Activated CD4-positive, alpha-beta T cell treated with anti-CD3 and anti-CD28 coated beads for 48 hours (primary cell): ENCODE results near the gene ACOT7.
A peak's percentile ranks its signal among the peaks of the same experiment; 100 is the strongest.

ENCODE experiments used
- DNase-seq: peaks from one replicate; pipeline ENCODE4 v3.0.0-alpha.2; 2020

ACOT7 gene

DNA sequence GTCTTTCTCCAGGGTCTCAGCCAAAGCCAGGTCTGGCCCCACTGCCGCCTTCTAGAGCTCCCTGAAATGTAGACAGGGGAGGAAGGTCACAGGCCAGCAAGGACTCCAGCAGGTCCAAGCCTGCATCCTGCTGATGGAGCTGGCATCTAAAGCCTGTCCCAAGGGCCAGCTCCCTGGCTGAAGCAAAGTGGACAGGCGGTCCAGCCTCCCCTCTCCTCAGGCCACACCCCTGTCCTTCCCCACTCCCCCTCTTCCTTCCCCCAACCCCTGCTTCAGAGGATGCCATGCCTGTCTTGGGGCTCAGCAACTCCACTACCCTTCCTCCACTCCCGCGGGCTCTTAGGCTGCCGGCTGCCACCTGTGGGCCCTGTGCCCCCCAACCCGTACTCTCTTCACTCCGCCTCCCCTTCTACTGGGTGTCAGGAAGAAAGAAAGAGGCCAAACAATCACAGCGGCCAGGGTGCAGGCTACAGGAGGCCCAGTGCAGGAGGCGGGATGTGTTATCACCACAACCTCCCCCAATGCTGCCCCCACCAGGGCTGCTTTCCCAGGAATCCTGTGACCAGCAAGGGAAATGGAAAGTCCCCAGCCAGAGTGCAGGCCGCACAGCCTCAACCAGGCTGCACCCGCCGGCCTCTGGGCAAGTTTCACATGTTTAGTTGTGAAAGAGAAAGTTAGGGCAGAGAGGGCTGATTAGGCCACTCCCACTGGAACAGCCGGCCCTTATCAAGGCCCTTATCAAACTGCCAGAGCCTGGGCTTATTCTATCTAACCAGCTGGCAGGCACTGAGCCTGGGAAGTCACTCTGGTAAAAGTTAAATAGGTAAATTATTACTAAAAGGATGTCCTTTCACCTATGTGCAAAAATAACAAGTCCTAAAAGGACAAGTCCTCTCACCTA lies 34.1 kb downstream of the ACOT7 start:
- peak; percentile 66 for DNase-seq

GRCh38 chr1:6358757-6359201 lies 34.8 kb downstream of the ACOT7 start:
- DNase-seq = peak; percentile 50

DNA sequence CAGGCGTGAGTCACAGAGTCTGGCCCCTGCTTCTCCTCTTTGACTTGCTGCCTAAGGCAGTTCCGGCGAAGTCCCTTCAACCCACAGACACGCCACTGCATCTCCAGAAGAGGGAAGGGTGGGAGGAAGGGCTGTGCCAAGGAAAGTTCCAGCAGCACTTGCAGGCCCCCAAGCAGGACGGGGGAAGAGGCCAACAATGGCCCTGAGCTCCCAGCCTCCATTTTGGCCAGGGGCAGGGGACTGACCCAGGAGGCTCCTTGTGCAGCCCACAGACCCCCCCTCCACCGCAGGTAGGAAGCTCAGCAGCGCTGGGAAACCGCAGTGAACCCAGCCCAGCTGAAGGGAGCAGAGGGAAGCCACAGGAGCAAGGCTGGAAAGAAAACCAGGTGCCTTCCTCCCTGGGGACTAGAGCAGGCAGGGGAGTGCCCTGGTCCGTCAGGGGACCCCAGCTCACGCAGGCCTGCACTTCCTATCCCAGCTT lies 35.4 kb downstream of the ACOT7 start:
- peak; percentile 32 for DNase-seq

DNA sequence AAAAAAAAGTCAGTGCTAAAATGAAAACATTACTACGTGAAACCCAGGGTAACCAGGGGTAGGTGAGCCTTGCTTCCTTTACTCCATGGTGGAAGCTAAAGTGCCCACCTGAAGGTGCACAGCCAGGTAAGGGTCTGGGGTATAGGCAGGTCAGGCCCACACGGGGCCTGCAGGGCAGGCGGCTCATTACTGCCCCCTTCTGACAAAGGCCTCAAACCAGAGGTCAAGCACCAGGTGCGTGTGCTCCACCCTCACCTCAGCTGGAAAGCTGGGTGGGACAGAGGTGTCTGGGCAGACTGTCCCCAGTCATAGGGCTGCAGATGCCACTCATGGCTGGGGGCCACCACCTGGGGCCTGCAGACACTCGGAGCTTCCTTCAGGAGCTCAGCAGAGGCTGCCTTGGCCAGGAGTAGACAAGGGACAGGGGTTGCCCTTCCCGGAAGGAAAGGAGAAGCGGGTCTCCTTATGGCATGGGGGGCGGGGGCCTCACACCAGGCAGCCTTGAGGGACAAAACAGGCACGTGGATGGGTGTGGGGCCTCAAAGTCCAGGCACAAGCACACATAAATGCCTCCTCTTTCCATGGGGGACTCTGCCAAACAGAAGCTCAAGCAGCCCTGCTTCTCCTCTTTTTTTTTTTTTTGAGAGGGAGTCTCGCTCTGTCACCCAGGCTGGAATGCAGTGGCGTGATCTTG lies 36.2 kb downstream of the ACOT7 start:
- DNase-seq = no peak

DNA sequence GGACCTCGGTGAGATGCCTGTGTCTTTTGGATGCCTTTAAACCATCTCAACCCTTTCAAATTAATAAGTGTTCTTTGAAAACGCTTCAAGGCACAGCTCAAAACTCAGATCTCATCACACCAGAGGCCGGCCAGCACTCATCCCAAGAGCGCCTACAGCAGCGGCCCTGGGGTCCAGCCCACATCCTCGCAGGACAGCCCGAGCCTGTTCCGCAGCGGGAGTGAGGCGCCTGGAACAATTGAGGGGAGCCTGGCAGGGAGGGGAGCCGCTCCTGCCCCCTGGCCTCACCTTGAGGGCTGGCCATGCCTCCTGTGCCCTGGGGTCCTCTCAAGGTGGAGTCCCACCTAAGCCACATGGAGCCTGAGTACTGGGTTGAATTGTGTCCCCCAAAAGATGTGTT lies 37.9 kb downstream of the ACOT7 start:
- DNase-seq = no peak

GRCh38 chr1:6354659-6355317 lies 38.8 kb downstream of the ACOT7 start:
- DNase-seq = no peak

- no peak for DNase-seq
Observed at GRCh38 chr1:6353955-6354658, 39.5 kb downstream of the ACOT7 start.

- DNase-seq = no peak
Observed at GRCh38 chr1:6353619-6353954, 40.0 kb downstream of the ACOT7 start.

GRCh38 chr1:6352138-6352563 lies 41.4 kb downstream of the ACOT7 start:
- no peak for DNase-seq

- no peak for DNase-seq
Observed at GRCh38 chr1:6351480-6352137, 42.0 kb downstream of the ACOT7 start.

DNA sequence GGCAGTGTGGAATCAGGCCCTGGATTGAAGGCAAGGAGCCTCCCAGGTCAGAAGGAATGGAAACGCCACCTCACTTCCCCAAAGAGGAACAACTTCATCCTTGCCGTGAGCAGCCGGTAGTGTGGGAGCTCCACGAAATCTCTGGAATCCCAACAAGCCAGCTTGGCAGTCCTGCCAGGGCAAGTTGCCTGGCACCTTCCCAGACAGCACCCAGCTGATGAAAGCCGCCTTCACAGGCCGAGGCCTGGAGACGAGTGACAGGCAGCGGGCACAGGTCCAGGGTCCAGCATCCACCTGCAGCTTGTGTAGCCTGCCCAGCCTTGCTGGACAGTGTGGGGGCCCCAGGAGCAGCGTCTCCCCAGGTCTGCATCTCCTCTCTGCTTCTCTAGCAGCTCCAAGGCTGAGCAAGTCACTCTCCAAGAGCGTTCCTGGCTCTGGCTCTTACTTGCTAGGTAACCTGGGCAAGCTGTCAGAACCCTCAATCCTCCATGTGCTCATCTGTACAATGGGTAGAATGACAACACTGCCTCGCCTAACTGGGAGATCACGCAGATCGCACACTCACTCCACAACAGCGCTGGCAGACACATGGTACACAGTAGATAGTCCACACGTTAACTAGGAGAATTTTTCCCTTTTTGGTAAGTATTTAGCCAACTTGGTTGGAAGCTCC lies 43.0 kb downstream of the ACOT7 start:
- DNase-seq = no peak

DNA sequence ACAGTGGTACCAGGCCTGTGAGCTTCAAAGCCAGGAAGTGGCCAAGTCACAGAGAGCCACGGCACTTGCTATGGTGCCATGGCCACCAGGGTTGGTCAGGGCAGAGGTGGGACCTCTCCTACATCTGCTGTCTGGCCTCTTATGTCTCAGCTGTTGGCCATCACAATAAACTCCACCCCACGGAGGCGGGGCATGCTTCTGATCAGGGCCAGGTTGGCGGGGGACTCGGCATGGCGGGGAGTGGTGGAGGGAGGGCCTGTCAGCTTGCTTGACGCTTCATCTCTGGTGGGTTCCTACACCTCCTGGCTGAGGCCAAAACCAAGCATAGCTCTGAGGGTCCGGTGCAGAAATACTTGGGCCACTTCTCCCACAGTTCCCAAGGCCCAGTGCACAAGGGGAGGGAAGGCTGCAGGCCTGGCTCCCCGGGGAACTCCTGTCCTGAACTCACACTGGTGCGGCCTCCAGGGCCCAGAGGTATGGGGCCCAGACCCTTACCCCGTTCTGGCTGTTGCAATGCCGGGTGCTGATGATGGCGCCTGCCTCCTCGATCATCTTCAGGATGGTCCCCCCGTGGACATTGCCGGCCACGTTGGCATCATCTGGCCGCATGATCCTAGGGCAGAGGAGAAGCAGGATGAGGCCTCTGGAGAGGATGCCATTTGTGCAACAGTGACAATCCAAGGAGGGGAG lies 44.2 kb downstream of the ACOT7 start:
- DNase-seq = peak; percentile 18

GRCh38 chr1:6348511-6349191 lies 44.9 kb downstream of the ACOT7 start:
- peak; percentile 54 for DNase-seq

GRCh38 chr1:6347641-6348487 lies 45.7 kb downstream of the ACOT7 start:
- peak; percentile 73 for DNase-seq

DNA sequence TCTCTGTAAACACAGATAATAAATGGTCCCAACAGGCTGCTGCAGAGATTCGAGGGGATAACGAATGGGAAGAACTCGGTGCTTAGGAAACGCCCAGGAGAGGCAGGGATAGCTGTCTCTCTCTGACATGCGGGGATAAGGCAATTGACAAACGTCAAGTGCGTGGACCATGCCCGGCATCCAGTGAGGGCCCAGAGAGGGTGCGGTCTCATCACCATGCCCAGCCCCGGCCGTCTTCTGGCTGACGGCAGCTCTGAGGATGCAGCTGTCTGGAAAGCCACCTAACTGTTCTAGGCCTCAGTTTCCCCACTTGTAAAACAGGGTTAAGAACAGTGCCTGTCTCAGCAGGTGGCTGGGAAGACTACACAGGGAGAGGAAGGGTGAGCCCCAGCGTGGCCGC lies 48.1 kb downstream of the ACOT7 start:
- DNase-seq = no peak

- DNase-seq = no peak
Observed at GRCh38 chr1:6345009-6345408, 48.6 kb downstream of the ACOT7 start.

- DNase-seq = peak; percentile 79
Observed at GRCh38 chr1:6343506-6344405, 49.8 kb downstream of the ACOT7 start.

DNA sequence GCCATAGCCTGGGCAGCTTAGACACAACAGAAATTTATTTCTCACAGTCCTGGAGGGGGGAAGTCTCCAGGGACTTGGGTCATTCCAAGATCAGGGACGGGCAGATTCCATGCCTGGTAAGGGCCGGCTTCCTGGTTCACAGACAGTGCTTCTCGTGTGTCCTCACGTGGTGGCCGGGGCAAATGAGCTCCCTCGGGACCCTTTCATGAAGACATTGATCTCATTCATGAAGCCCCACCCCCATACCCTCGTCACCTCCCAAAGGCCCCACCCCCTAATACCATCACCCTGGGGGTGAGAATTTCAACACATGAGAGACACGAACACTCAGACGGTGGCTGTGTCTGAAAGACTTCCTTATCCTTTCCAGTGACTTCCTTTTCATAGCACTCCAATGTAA lies 51.5 kb downstream of the ACOT7 start:
- DNase-seq = no peak
